Neural cell (in vitro differentiated cells): Measurements from ENCODE around the gene IKZF4. TPM values are rescaled to one million over a fixed set of nuclear protein-coding genes. Genes with fewer than 3 reads are reported as not detected.

Experiments used
- H2AFZ ChIP-seq: fragments of 200-600, 300-800 bp; sonication (generic), shearing (Covaris generic); 2 replicates; pipeline ENCODE4 v1.6.0; 2014; ENCODE audit warnings: low read depth, mild to moderate bottlenecking, antibody characterized with exemption, low read length, moderate library complexity
- H3F3A ChIP-seq: fragments of 200-600 bp; shearing (Covaris generic); 2 replicates; pipeline ENCODE4 v1.6.1; 2016; ENCODE audit warnings: mild to moderate bottlenecking, moderate library complexity, mixed read lengths, antibody characterized with exemption, low read length; ENCODE audit not compliant: insufficient read depth, poor library complexity, severe bottlenecking
- H3K27ac ChIP-seq: fragments of 200-600, 300-800 bp; sonication (generic), shearing (Covaris generic); 2 replicates; pipeline ENCODE4 v1.5.1; 2014; ENCODE audit warnings: mild to moderate bottlenecking, low read length, moderate library complexity
- H3K27me3 ChIP-seq: fragments of 300-800, 200-600 bp; sonication (generic), shearing (Covaris generic); 2 replicates; pipeline ENCODE4 v1.6.0; 2014; ENCODE audit warnings: mild to moderate bottlenecking, low read depth, low read length, moderate library complexity; ENCODE audit not compliant: insufficient read depth
- H3K36me3 ChIP-seq: fragments of 300-800, 200-600 bp; sonication (generic), shearing (Covaris generic); 2 replicates; pipeline ENCODE4 v1.5.1; 2014; ENCODE audit warnings: mild to moderate bottlenecking, antibody characterized with exemption, low read length, moderate library complexity; ENCODE audit not compliant: insufficient read depth
- H3K4me2 ChIP-seq: fragments of 300-800, 200-600 bp; sonication (generic), shearing (Covaris generic); 2 replicates; pipeline ENCODE4 v1.6.0; 2014; ENCODE audit warnings: mild to moderate bottlenecking, low read length
- H3K4me3 ChIP-seq: fragments of 300-800, 200-600 bp; sonication (generic), shearing (Covaris generic); 2 replicates; pipeline ENCODE4 v1.5.1; 2014; ENCODE audit warnings: mild to moderate bottlenecking, low read length, moderate library complexity
- H3K79me2 ChIP-seq: fragments of 200-600 bp; shearing (Covaris generic); replicated peaks from 2 replicates; pipeline ENCODE4 v1.6.0; 2014; ENCODE audit warnings: mild to moderate bottlenecking, low read length, moderate library complexity; ENCODE audit not compliant: insufficient read depth
- H3K9ac ChIP-seq: fragments of 300-800, 200-600 bp; sonication (generic), shearing (Covaris generic); 2 replicates; pipeline ENCODE4 v1.6.1; 2016; ENCODE audit warnings: mild to moderate bottlenecking, low read length, mixed read lengths
- H3K9me2 ChIP-seq: fragments of 200-600 bp; shearing (Covaris generic); 2 replicates; pipeline ENCODE4 v1.6.1; 2016; ENCODE audit warnings: mild to moderate bottlenecking, low read length, mixed read lengths; ENCODE audit not compliant: insufficient read depth
- H3K9me3 ChIP-seq: fragments of 200-600, 300-800 bp; sonication (generic), shearing (Covaris generic); 2 replicates; pipeline ENCODE4 v1.6.1; 2016; ENCODE audit warnings: mild to moderate bottlenecking, mixed run types, low read length, moderate library complexity, mixed read lengths
- H4K20me1 ChIP-seq: fragments of 200-600 bp; shearing (Covaris generic); 2 replicates; pipeline ENCODE4 v1.6.1; 2016; ENCODE audit warnings: mild to moderate bottlenecking, mixed run types; ENCODE audit not compliant: insufficient read depth
- CTCF ChIP-seq: fragments of 450-650 bp; IDR thresholded peaks from 2 replicates; pipeline ENCODE4 v1.5.1; 2014; ENCODE audit warnings: antibody characterized with exemption, mild to moderate bottlenecking, moderate library complexity; ENCODE audit not compliant: poor library complexity, severe bottlenecking
- EP300 ChIP-seq: fragments of 450-650 bp; conservative IDR thresholded peaks from 2 replicates; pipeline ENCODE4 v1.6.1; 2014; ENCODE audit warnings: antibody characterized with exemption, mild to moderate bottlenecking, moderate library complexity; ENCODE audit not compliant: poor library complexity, severe bottlenecking
- EZH2 ChIP-seq: fragments of 200-600, 300-800 bp; shearing (Covaris generic), sonication (generic); IDR thresholded peaks from 2 replicates; pipeline ENCODE4 v1.6.1; 2014; ENCODE audit warnings: antibody characterized with exemption, low read length, borderline replicate concordance, mild to moderate bottlenecking; ENCODE audit not compliant: insufficient read depth, poor library complexity, severe bottlenecking
- MXI1 ChIP-seq: fragments of 450-650 bp; conservative IDR thresholded peaks from 2 replicates; pipeline ENCODE4 v1.6.1; 2014; ENCODE audit warnings: antibody characterized with exemption, mild to moderate bottlenecking; ENCODE audit not compliant: poor library complexity, severe bottlenecking
- POLR2AphosphoS5 ChIP-seq: IDR thresholded peaks from 2 replicates; pipeline ENCODE4 v1.6.1; 2012
- RAD21 ChIP-seq: fragments of 450-650 bp; conservative IDR thresholded peaks from 2 replicates; pipeline ENCODE4 v1.6.1; 2014; ENCODE audit warnings: antibody characterized with exemption, mild to moderate bottlenecking, moderate library complexity
- REST ChIP-seq: IDR thresholded peaks from 2 replicates; pipeline ENCODE4 v1.6.1; 2012; ENCODE audit warnings: borderline replicate concordance
- SMC3 ChIP-seq: fragments of 450-650 bp; conservative IDR thresholded peaks from 2 replicates; pipeline ENCODE4 v1.6.1; 2014; ENCODE audit warnings: antibody characterized with exemption, mild to moderate bottlenecking, moderate library complexity; ENCODE audit not compliant: poor library complexity
- polyA plus RNA-seq: library from polyadenylated mRNA; depleted of rRNA; stranded (reverse); fragments of >200 nt; gene quantifications from 2 replicates; pipeline ENCODE4 v1.2.3, GENCODE V29; 2014

Gene IKZF4
- polyA plus RNA-seq, 1 donor from 2014 or later, result 4.8 TPM

- H3K27me3 ChIP-seq, result no peaks in the 10 kb centered on the region
- no peak overlapping the region for H3K9ac ChIP-seq
- no peaks in the 10 kb centered on the region for H3K9me3 ChIP-seq
- H4K20me1 ChIP-seq, result no peaks in the 10 kb centered on the region
- H3F3A ChIP-seq, result no peaks in the 10 kb centered on the region
- H3K36me3 ChIP-seq, result no peaks in the 10 kb centered on the region
- no peak overlapping the region for H3K27ac ChIP-seq
- no peak overlapping the region for H3K4me3 ChIP-seq
- H3K79me2 ChIP-seq, result no peaks in the 10 kb centered on the region
- H2AFZ ChIP-seq, result no peak overlapping the region
- no peaks in the 10 kb centered on the region for H3K9me2 ChIP-seq
- no peak overlapping the region for H3K4me2 ChIP-seq
- TF ChIP-seq REST (no peak), EZH2 (no peak), EP300 (no peak), SMC3 (no peak), CTCF (no peak), MXI1 (no peak), RAD21 (no peak), POLR2AphosphoS5 (no peak)
Observed at GRCh38 chr12:56062996-56063395, 42.2 kb downstream of the IKZF4 start.

- Histone ChIP-seq H3K27ac (no peak overlapping the region), H4K20me1 (no peaks in the 10 kb centered on the region), H3K27me3 (no peaks in the 10 kb centered on the region), H3K79me2 (no peaks in the 10 kb centered on the region), H3K36me3 (no peaks in the 10 kb centered on the region), H3K9me2 (no peaks in the 10 kb centered on the region), H3K9me3 (no peaks in the 10 kb centered on the region), H3F3A (no peaks in the 10 kb centered on the region), H3K9ac (no peak overlapping the region), H3K4me3 (no peak overlapping the region), H2AFZ (no peak overlapping the region), H3K4me2 (no peak overlapping the region)
- no peak for TF ChIP-seq REST
Observed at GRCh38 chr12:56071648-56072047, 50.8 kb downstream of the IKZF4 start.
